NOMO-1 treated with DMSO at 0.1 percent for 48 hours (cell line): ENCODE measurements around the gene WBP2NL.
"Not testable (repeated sequence)": the region's sequence is repeated elsewhere in the genome, so short reads cannot be mapped to it uniquely, and the experiment has no call there.

Experiments used
- DNase-seq: peaks from one replicate; lab custom pipeline; 2025; ENCODE audit not compliant: unreplicated experiment; lab: John Stamatoyannopoulos, UW

The WBP2NL gene, protein sequence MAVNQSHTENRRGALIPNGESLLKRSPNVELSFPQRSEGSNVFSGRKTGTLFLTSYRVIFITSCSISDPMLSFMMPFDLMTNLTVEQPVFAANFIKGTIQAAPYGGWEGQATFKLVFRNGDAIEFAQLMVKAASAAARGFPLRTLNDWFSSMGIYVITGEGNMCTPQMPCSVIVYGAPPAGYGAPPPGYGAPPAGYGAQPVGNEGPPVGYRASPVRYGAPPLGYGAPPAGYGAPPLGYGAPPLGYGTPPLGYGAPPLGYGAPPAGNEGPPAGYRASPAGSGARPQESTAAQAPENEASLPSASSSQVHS

GRCh38 chr22:41998361-41999261, at the start of gene WBP2NL:
TSS of gene WBP2NL (plus strand) at chr22:41998788. CDS start at chr22:41998819, 31 bp downstream.
- peak; percentile 88 for DNase-seq

DNA sequence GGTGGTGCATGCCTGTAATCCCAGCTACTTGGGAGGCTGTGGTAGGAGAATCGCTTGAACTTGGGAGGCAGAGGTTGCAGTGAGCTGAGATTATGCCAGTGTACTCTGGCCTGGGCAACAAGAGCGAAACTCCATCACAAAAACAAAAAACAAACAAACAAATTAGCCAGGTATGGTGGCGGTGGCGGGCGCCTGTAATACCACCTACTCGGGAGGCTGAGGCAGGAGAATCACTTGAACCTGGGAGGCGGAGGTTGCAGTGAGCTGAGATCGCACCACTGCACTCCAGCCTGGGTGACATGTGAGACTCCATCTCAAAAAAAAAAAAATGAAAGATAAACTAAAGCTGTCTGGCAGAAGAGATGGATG, 49.7 kb upstream of the WBP2NL start:
- not testable (repeated sequence) for DNase-seq

- no peak for DNase-seq
These were observed 49.2 kb upstream of the WBP2NL start for GRCh38 chr22:41949297-41949965.

- no peak for DNase-seq
These were observed 46.6 kb upstream of the WBP2NL start, which contains the start of gene SMIM45 for GRCh38 chr22:41951898-41952474. TSS of gene SMIM45 (plus strand) at chr22:41952150.

DNA sequence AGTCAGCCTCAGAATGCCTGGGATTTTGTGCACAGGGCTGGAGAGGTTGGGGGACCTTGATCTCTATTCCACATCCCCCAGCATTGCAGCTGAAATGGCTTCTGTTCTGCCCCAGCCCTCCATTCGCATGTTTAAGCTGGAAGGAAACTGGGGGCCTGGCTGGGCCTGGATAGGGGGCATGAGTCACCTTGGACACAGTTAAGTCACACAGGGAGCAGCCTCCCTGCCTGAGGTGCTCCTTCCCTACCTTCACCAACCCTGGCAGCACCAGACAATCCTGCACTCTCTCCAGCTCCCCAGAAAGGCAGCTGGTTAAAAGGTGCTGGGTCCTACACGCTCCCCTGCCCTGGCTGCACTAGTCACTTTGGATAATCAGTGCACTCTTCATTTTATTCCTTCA, 45.9 kb upstream of the WBP2NL start:
- DNase-seq, result no peak

DNA sequence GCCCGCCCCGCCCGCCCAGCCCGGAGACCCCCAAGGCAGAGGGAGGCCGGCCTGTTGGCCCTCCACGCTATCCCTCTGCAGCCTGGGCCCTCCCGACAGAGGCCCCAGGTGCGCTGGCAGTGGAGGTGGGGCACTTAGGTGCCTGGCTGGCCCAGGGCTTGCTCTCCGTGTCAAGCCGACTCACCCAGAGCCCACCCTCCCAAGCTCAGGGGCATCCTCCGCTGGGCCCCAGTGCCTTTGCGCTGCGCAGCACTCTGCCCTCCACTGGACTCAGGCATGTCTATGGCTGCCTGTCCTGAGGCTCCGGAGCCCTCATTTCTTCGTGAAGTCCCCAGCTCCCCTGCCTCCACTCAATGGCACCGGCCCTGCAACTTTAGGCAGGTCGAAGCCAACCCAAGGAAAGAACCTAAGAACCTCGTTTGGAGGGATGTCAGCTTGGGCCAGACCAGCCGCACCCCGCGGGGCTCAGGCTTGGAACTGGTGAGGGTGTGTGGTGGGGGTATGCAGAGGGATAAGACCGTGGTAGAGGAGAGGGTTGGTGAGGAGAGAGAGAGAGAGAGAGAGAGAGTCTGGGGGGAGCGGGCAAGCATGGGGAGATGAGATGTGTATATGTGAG, 40.5 kb upstream of the WBP2NL start:
- no peak for DNase-seq

DNA sequence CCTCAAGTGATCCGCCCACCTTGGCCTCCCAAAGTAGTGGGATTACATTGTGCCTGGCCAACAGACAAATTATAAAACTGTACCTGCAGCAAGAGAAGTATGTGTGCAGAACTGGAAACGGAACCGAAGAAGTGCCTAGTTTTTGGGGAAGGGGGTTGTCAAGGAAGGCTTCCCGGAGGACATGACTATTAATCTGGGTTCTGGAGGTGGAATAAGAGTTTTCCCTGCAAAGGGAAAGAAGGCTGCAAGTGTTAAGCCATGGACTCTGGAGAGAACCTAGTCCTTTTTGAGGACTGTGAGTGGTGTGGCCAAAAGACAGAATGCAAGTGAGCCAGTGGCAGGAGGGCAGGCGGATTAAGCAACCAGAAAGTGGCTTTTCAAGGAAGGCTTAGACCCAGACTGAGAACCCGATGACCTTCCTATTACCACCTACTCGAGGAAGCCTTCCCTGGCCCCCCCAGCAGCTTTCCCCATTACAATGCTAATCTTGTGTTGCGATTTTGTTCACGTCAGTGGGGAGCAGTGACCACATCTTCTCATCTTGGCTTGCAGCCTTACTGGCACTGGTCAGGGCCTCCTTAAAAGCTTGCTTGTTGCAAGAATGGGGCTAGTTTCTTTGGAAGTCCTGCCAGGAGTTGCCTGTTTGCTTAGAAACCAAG, 35.0 kb upstream of the WBP2NL start:
- DNase-seq, result peak; percentile 26

DNA sequence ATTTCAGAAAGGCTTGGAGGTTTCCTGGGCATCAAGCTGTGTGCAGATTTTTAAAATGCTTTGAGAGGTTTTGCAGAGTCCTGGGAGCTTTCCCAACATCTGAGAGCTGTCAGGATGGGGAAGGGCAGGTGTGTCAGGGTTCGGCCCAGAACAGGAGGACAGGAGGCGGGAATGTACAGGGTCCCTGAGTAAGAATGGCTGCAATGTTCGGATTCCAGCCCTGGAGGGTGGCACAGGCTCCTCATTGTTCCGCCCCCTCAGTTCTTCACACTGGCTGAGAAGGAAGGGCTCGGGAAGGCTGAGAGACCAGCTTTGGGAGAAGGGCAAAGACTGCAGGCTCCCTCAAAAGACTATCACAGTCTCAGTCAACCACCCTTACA, 34.5 kb upstream of the WBP2NL start:
- no peak for DNase-seq

GRCh38 chr22:41966225-41966606, 32.4 kb upstream of the WBP2NL start:
- DNase-seq, result no peak

- DNase-seq, result peak; percentile 81
These were observed 31.9 kb upstream of the WBP2NL start for GRCh38 chr22:41966607-41967240.

- no peak for DNase-seq
These were observed 30.0 kb upstream of the WBP2NL start for GRCh38 chr22:41968601-41969000.

DNA sequence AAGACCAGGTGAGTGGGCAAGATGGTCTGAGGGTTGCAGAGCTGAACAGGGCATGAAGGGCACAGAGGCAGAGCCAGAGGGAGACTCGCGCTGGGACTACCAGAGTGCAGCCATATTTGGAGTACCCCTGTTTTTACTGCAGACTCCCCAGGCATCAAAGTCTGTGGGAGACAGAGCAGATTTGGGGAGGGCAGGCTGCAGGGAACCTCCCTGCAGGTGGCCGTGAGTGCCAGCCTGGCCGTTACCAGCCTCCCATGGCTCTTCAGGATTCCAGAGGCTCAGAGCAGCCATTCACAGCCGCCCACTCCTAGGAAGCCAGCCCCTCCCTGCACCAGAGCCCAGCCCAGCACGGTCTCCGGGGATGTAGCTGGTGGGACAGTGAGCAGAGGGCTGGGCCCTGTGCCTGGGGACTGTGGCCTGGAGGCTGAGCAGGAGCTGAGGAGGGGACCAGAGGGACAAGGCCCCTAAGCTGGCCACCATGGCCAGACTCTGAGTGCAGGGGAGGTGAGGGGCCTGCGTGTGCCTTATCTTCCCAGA, 29.4 kb upstream of the WBP2NL start, which contains the start of gene SEPTIN3:
TSS of gene SEPTIN3 (plus strand) at position 334 of the 537 bp plus-strand sequence. CDS start 2,050 bp downstream, outside the sequence.
- DNase-seq, result no peak

- DNase-seq, result no peak
These were observed 28.0 kb upstream of the WBP2NL start for GRCh38 chr22:41970601-41971000.

DNA sequence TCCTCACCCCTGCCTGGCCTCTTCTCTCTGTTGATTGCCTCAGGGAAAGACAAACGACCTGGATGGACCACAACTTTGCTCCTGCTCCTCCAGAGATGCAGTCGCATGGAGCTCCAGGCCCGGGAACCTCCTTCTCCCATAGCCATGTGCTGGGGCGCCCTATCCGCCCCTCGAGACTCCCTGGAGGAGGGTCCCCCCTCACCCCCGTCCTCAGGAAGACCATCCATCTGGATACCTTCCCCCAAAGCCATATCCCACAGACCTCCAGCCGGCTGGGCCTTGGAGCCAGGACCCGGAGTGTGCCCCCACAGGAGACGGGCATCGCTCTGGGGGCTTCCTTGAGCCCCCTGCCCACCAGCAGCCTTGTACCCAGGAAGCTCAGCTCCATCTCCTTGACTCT, 27.2 kb upstream of the WBP2NL start:
- no peak for DNase-seq

DNA sequence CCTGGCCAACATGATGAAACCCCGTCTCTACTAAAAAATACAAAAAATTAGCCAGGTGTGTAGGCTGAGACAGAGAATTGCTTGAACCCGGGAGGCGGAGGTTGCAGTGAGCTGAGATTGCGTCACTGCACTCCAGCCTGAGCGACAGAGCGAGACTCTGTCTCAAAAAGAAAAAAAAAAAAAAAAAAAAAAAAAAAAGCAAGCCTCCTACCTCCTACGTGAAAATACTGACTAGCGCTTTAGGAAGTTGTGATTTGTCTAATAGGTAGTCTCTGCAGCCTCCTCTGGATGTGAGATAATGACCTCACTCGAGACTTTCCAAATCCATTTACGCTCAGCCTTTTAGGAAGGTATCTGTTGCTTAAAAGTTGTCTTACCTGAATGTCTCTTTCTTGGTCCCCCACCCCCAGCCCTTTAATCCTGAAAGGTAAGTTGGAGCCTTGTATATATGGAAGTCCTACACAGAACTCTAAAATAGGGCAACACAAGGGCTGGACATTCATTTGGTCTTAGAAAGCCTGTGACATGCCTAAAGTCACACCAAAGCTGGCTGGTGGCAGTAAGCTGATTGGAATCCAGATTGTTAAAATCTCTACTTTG, 23.8 kb upstream of the WBP2NL start:
- DNase-seq, result no peak

DNA sequence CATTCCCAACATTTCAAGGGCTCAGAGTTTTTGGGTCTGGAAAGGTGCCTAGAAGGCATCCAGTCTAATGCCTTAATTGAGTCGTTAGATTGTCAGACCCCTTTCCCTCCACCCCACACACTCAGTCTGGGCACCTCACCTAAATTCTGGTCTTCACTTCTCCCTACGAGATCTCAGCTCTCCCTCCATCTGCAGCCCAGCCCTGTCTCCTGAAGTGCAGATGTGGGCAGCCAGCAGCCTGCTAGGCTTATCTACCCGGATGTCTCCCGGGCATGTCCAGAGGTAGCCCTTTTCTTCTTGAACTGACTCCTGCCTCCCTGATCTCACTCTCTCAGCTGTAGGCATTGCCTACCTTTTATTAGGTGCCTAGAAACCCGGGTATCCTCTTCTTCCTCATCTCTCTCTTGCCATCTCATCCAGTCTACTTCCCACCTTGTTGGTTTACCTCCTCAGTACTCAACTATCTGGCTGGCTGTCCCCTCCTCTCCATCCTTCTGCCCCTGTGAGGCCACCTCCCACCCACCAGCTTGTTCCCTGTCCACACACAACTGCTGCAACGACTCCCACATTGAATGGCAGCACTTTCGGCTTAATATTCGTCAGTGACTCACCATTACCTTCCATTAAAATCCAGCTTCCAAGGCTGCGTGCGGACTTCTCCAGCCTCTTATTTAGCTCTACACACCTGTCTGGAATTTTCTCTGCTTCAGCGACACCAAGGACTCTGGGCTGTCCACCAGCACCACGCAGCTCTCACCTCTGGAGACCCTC, 23.1 kb upstream of the WBP2NL start:
- DNase-seq, result no peak

DNA sequence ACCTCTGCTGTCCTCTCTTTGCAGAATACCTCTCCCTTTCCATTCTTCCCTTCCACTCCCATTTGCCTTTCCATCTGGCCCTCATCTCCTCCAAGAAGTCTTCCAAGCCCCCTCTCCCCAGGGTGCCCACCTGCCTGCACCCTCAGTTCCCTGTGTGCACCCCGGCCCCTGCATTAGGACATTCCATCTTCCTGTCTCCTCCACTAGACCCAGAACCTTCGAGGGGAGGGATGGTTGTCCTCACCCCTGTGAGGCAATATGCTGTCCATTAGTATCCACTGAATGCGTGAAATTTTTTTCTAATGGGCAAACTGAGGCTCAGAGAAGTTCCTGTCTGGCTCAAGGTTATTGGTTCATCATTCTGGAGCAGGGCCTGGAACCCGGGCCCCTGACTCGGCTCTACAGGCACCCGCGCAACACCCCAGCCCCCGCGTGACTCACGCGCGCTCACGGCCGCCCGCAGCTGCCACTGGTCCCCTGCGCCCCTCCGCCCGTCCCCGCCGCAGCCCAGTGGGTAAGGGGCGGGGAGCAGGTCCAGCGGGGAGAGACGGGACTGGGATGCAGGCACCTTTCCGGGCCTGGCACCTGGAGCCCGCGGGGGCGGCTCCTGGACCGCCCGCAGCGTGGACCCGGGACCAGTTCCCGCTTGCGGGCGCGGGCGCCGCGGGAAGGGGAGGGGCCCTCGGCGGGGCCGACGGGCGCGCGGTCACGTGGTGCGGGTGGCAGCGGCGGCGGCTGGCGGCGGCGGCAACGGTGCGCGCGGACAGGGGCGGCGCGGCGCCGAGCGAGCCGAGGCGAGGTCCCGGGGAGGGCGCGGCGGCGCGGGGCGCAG, 22.3 kb upstream of the WBP2NL start:
- DNase-seq, result peak; percentile 41
